SU-DHL-6 (cell line): ENCODE data around the gene ITGA6.

ENCODE experiments used
- H2AFZ ChIP-seq: fragments of 200-600 bp; sonication (generic); 2 replicates; pipeline ENCODE4 v1.6.1; 2014; ENCODE audit warnings: low read depth, mild to moderate bottlenecking, moderate library complexity, mixed read lengths, antibody characterized with exemption, low read length; ENCODE audit not compliant: severe bottlenecking
- H3F3A ChIP-seq: fragments of 200-600 bp; shearing (Covaris generic); 2 replicates; pipeline ENCODE4 v1.6.0; 2016; ENCODE audit warnings: antibody characterized with exemption, mild to moderate bottlenecking; ENCODE audit not compliant: insufficient read depth
- H3K27ac ChIP-seq: fragments of 200-600 bp; sonication (generic); 2 replicates; pipeline ENCODE4 v1.5.1; 2016; ENCODE audit warnings: low read depth, mild to moderate bottlenecking, low read length, moderate library complexity, mixed read lengths
- H3K27me3 ChIP-seq: fragments of 200-600 bp; sonication (generic), shearing (Covaris generic); 2 replicates; pipeline ENCODE4 v1.6.0; 2014; ENCODE audit warnings: mild to moderate bottlenecking, low read length
- H3K36me3 ChIP-seq: fragments of 200-600 bp; sonication (generic); 2 replicates; pipeline ENCODE4 v1.6.1; 2014; ENCODE audit warnings: mild to moderate bottlenecking, low read length, mixed read lengths
- H3K4me2 ChIP-seq: fragments of 300-600, 200-600 bp; shearing (Covaris generic), sonication (generic); 2 replicates; pipeline ENCODE4 v1.6.0; 2014; ENCODE audit warnings: low read length, low read depth, mild to moderate bottlenecking; ENCODE audit not compliant: poor library complexity, severe bottlenecking
- H3K4me3 ChIP-seq: fragments of 200-600 bp; sonication (generic); 2 replicates; pipeline ENCODE4 v1.5.1; 2014; ENCODE audit warnings: antibody characterized with exemption, low read length, mild to moderate bottlenecking, mixed read lengths; ENCODE audit not compliant: insufficient read depth, poor library complexity, severe bottlenecking
- H3K79me2 ChIP-seq: fragments of 200-600 bp; sonication (generic); 2 replicates; pipeline ENCODE4 v1.6.1; 2014; ENCODE audit warnings: mild to moderate bottlenecking, low read length, moderate library complexity; ENCODE audit not compliant: insufficient read depth
- H3K9ac ChIP-seq: fragments of 200-600 bp; sonication (generic); 2 replicates; pipeline ENCODE4 v1.7.0; 2014; ENCODE audit warnings: mild to moderate bottlenecking, low read length
- H3K9me2 ChIP-seq: fragments of 200-600 bp; sonication (generic); replicated peaks from 2 replicates; pipeline ENCODE4 v1.6.1; 2014; ENCODE audit warnings: low read length; ENCODE audit not compliant: insufficient read depth
- H3K9me3 ChIP-seq: fragments of 200-600 bp; sonication (generic); 2 replicates; pipeline ENCODE4 v1.6.1; 2014; ENCODE audit warnings: low read length, mixed read lengths; ENCODE audit not compliant: insufficient read depth
- H4K20me1 ChIP-seq: fragments of 200-600 bp; sonication (generic); 2 replicates; pipeline ENCODE4 v1.6.1; 2014; ENCODE audit warnings: low read depth, mild to moderate bottlenecking, antibody characterized with exemption, low read length, moderate library complexity, mixed read lengths
- EZH2phosphoT487 ChIP-seq: fragments of 200-600 bp; sonication (generic), shearing (Covaris generic); conservative IDR thresholded peaks from 2 replicates; pipeline ENCODE4 v1.6.1; 2018; ENCODE audit warnings: mild to moderate bottlenecking, antibody characterized with exemption, low read length, moderate library complexity, mixed read lengths
- TF ChIP-seq, protein P1 (sequence below): fragments of 200-600 bp; sonication (generic); IDR thresholded peaks from one replicate; pipeline ENCODE4 v1.5.1; 2017; ENCODE audit warnings: antibody characterized with exemption, mild to moderate bottlenecking, low read length, moderate library complexity; ENCODE audit not compliant: insufficient read depth, poor library complexity, severe bottlenecking

ITGA6 gene

GRCh38 chr2:172484706-172485105 lies 57.3 kb downstream of the ITGA6 start:
- H3K4me3 ChIP-seq, result no peak overlapping the region
- no peak overlapping the region for H3K27ac ChIP-seq
- H3F3A ChIP-seq, result no peaks in the 10 kb centered on the region
- H3K9me3 ChIP-seq, result no peaks in the 10 kb centered on the region
- no peaks in the 10 kb centered on the region for H3K9me2 ChIP-seq
- no peak overlapping the region for H2AFZ ChIP-seq
- TF ChIP-seq EZH2phosphoT487, result no peak
- TF ChIP-seq, protein P1, sequence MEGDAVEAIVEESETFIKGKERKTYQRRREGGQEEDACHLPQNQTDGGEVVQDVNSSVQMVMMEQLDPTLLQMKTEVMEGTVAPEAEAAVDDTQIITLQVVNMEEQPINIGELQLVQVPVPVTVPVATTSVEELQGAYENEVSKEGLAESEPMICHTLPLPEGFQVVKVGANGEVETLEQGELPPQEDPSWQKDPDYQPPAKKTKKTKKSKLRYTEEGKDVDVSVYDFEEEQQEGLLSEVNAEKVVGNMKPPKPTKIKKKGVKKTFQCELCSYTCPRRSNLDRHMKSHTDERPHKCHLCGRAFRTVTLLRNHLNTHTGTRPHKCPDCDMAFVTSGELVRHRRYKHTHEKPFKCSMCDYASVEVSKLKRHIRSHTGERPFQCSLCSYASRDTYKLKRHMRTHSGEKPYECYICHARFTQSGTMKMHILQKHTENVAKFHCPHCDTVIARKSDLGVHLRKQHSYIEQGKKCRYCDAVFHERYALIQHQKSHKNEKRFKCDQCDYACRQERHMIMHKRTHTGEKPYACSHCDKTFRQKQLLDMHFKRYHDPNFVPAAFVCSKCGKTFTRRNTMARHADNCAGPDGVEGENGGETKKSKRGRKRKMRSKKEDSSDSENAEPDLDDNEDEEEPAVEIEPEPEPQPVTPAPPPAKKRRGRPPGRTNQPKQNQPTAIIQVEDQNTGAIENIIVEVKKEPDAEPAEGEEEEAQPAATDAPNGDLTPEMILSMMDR, result no peak
- no peaks in the 10 kb centered on the region for H4K20me1 ChIP-seq
- no peak overlapping the region for H3K4me2 ChIP-seq
- no peaks in the 10 kb centered on the region for H3K27me3 ChIP-seq
- H3K36me3 ChIP-seq, result no peaks in the 10 kb centered on the region
- no peak overlapping the region for H3K9ac ChIP-seq
- no peaks in the 10 kb centered on the region for H3K79me2 ChIP-seq

DNA sequence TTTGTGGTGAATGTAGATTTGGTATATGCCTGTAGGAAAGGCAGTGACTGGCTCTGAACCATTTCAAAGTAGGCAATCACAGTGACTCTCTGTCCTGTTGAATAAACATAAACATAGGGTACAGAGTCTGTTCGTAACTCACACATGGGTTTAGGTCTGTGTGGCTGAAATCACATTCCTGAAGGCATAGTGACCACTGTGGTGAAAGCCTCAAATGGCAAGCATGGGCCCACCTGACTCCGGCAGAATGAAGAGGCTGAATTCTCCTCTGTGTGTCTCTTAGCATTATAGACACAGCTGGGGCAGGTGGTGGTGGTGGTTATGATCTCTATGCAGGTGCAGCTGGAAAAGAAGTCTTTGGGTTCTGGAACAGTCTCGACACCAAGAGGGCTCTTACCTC lies 61.2 kb downstream of the ITGA6 start:
- Histone ChIP-seq H3K4me2 (no peak overlapping the region), H3K27me3 (no peaks in the 10 kb centered on the region), H3F3A (no peaks in the 10 kb centered on the region), H3K36me3 (no peaks in the 10 kb centered on the region), H3K9me2 (no peaks in the 10 kb centered on the region), H3K79me2 (no peaks in the 10 kb centered on the region), H3K4me3 (no peak overlapping the region), H3K9me3 (no peaks in the 10 kb centered on the region), H4K20me1 (no peaks in the 10 kb centered on the region), H3K27ac (no peak overlapping the region), H3K9ac (no peak overlapping the region), H2AFZ (no peak overlapping the region)
- TF ChIP-seq EZH2phosphoT487, result no peak
- TF ChIP-seq, protein P1, result no peak

- Histone ChIP-seq H3K4me3 (no peak overlapping the region), H3K9me2 (no peaks in the 10 kb centered on the region), H3K27ac (no peak overlapping the region), H3K9ac (no peak overlapping the region), H3K79me2 (no peaks in the 10 kb centered on the region), H3F3A (no peaks in the 10 kb centered on the region), H3K36me3 (no peaks in the 10 kb centered on the region), H3K27me3 (no peaks in the 10 kb centered on the region), H2AFZ (no peak overlapping the region), H3K9me3 (no peaks in the 10 kb centered on the region), H3K4me2 (no peak overlapping the region), H4K20me1 (no peaks in the 10 kb centered on the region)
- TF ChIP-seq EZH2phosphoT487, result no peak
- TF ChIP-seq, protein P1, result no peak
These were observed 62.3 kb downstream of the ITGA6 start for GRCh38 chr2:172489681-172490080.

GRCh38 chr2:172496160-172496608 lies 68.8 kb downstream of the ITGA6 start:
- Histone ChIP-seq H2AFZ (no peak overlapping the region), H3K27ac (no peak overlapping the region), H3K27me3 (no peaks in the 10 kb centered on the region), H3K9ac (no peak overlapping the region), H3K79me2 (no peaks in the 10 kb centered on the region), H3K9me2 (no peaks in the 10 kb centered on the region), H3K36me3 (no peaks in the 10 kb centered on the region), H4K20me1 (no peaks in the 10 kb centered on the region), H3K4me2 (no peak overlapping the region), H3K9me3 (no peaks in the 10 kb centered on the region), H3F3A (no peaks in the 10 kb centered on the region), H3K4me3 (no peak overlapping the region)
- TF ChIP-seq EZH2phosphoT487, result no peak
- TF ChIP-seq, protein P1, result no peak
